ENCODE measurements around the gene SEC22C.

- TF ChIP-seq EZH2phosphoT487 (IDR thresholded peaks at IDR 0.05; ENCODE audit: borderline replicate concordance, low read depth) (no peak), EP300 (IDR thresholded peaks at IDR 0.05; ENCODE audit: borderline replicate concordance in 1 of 2, low read depth in 1 of 2, low read length in 1 of 2) (no peak)
- TF ChIP-seq, protein P1, sequence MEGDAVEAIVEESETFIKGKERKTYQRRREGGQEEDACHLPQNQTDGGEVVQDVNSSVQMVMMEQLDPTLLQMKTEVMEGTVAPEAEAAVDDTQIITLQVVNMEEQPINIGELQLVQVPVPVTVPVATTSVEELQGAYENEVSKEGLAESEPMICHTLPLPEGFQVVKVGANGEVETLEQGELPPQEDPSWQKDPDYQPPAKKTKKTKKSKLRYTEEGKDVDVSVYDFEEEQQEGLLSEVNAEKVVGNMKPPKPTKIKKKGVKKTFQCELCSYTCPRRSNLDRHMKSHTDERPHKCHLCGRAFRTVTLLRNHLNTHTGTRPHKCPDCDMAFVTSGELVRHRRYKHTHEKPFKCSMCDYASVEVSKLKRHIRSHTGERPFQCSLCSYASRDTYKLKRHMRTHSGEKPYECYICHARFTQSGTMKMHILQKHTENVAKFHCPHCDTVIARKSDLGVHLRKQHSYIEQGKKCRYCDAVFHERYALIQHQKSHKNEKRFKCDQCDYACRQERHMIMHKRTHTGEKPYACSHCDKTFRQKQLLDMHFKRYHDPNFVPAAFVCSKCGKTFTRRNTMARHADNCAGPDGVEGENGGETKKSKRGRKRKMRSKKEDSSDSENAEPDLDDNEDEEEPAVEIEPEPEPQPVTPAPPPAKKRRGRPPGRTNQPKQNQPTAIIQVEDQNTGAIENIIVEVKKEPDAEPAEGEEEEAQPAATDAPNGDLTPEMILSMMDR (IDR thresholded peaks at IDR 0.05), result no peak
Measured at GRCh38 chr3:42588625-42589024, 6.9 kb upstream of the SEC22C start.

Data from SK-N-SH (cell line).